Suppressor macrophage treated with lipopolysaccharide for 1 hour (primary cell): ENCODE data around the gene TAF10.

ENCODE experiments used
- DNase-seq, 3 donors: peaks; one replicate each; pipeline ENCODE4 v3.0.0-alpha.2; 2020 to 2022

TAF10 gene

GRCh38 chr11:6623391-6624363 lies 11.7 kb upstream of the TAF10 start:
- DNase-seq: no peak

- DNase-seq: no peak
Observed at GRCh38 chr11:6622261-6623171, 10.5 kb upstream of the TAF10 start.

- no peak for DNase-seq
Observed at GRCh38 chr11:6621711-6622211, 9.7 kb upstream of the TAF10 start.

GRCh38 chr11:6620636-6621035 lies 8.6 kb upstream of the TAF10 start:
- peak; percentile 55 to 67 (median 59) for DNase-seq

- DNase-seq: peak; percentile 97 to 98 (median 97)
Observed at GRCh38 chr11:6619004-6619745, 7.2 kb upstream of the TAF10 start, which contains the start of gene TPP1. Gene TPP1 (minus strand): TSS chr11:6619422. CDS start chr11:6619400, 22 bp downstream.

- DNase-seq: peak; percentile 89 to 94 (median 91)
Observed at GRCh38 chr11:6618117-6619003, 6.3 kb upstream of the TAF10 start.

- peak; percentile 77 to 92 (median 78) for DNase-seq
Observed at GRCh38 chr11:6617315-6617781, 5.3 kb upstream of the TAF10 start.

GRCh38 chr11:6616596-6617250 lies 4.7 kb upstream of the TAF10 start:
- DNase-seq: no peak

- peak; percentile 34 to 53 (median 34) for DNase-seq
Observed at GRCh38 chr11:6615882-6616585, 4.0 kb upstream of the TAF10 start.

GRCh38 chr11:6615046-6615445 lies 3.0 kb upstream of the TAF10 start:
- no peak for DNase-seq

- DNase-seq: no peak
Observed at GRCh38 chr11:6614446-6614845, 2.4 kb upstream of the TAF10 start.

GRCh38 chr11:6613496-6613895 lies 1.5 kb upstream of the TAF10 start:
- DNase-seq: no peak

GRCh38 chr11:6611963-6612212 lies 128 bp downstream of the TAF10 start:
- no peak for DNase-seq

GRCh38 chr11:6611092-6611962 lies 689 bp downstream of the TAF10 start:
- peak in 2 of 3 donors; percentile 19 to 40 for DNase-seq

- DNase-seq: no peak
Observed at GRCh38 chr11:6610591-6610990, 1.4 kb downstream of the TAF10 start.

GRCh38 chr11:6609502-6610015 lies 2.5 kb downstream of the TAF10 start:
- no peak for DNase-seq

GRCh38 chr11:6608726-6609501 lies 3.1 kb downstream of the TAF10 start:
- DNase-seq: no peak

GRCh38 chr11:6608011-6608410 lies 4.0 kb downstream of the TAF10 start:
- DNase-seq: no peak
